LHCN-M2 (cell line): Measurements from ENCODE around the gene OGDHL. TPM values are rescaled to one million over a fixed set of nuclear protein-coding genes. Genes with fewer than 3 reads are reported as not detected.
A peak's percentile ranks its signal among the peaks of the same experiment; 100 is the strongest.
"Not testable (repeated sequence)": the region's sequence is repeated elsewhere in the genome, so short reads cannot be mapped to it uniquely, and the experiment has no call there.

Experiments
- DNase-seq: peaks from one replicate; pipeline ENCODE4 v3.0.0-alpha.2; 2012; ENCODE audit warnings: low read depth
- total RNA-seq: library from RNA; depleted of rRNA; stranded (reverse); fragments of >200 nt; gene quantifications from 2 replicates; pipeline ENCODE4 v1.2.3, GENCODE V29; 2014

The OGDHL gene
- total RNA-seq, 1 experiment from 2014 or later: 0.06 TPM

GRCh38 chr10:49740346-49741107 is 21.6 kb downstream of the OGDHL start:
- DNase-seq: no peak

DNA sequence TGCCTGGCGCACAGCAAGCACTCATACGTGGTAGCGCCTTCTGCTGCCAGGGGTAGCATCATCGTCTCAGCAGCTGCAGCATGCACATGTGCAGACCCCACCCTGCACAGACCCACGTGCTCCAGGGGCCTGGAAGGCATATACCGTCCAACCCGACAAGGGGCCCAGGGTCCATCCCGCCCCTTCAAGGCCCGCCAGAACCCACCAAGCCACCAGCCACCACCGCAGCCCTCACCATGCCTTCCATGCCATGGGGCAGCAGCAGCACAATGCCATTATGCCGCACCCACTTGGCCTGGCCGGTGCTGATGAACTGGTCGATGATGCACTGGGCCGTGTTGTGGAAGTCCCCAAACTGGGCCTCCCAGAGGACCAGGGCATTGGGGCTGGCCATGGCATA is 22.7 kb downstream of the OGDHL start:
- DNase-seq: no peak

DNA sequence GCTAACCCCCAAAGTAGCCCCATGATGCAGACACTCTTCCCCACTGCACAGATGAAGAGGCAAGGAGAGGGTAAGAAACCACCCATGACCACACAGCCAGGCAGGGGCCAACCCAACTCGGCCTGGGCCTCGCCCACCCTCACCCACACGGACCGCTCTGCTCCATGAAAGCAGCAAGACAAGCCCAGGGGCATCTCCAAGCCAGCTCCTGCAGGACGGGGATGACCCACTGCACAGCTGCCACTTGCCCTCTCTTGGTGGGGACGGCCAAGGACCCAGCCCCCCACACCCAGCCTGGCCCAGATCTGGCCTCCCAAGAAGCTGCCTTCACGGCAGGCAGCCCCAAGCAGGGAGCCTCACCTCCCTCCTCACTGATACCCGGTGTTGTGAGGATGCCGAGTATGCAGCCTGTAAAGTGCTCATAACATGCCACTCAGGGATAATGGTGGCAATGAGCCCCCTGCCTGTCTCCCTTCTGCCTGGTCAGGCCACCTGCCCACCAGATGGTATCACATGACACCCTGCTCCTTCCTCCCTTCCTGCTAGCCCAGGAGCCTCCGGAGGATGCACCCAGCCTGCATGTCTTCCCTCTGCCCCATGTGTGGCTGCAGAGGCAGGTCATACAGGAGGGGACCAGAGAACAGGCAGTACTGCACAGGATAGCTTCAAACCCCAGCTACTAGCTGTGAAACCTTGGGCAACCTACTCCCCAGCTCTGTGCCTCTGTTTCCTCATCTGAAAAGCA is 23.3 kb downstream of the OGDHL start:
- no peak for DNase-seq

DNA sequence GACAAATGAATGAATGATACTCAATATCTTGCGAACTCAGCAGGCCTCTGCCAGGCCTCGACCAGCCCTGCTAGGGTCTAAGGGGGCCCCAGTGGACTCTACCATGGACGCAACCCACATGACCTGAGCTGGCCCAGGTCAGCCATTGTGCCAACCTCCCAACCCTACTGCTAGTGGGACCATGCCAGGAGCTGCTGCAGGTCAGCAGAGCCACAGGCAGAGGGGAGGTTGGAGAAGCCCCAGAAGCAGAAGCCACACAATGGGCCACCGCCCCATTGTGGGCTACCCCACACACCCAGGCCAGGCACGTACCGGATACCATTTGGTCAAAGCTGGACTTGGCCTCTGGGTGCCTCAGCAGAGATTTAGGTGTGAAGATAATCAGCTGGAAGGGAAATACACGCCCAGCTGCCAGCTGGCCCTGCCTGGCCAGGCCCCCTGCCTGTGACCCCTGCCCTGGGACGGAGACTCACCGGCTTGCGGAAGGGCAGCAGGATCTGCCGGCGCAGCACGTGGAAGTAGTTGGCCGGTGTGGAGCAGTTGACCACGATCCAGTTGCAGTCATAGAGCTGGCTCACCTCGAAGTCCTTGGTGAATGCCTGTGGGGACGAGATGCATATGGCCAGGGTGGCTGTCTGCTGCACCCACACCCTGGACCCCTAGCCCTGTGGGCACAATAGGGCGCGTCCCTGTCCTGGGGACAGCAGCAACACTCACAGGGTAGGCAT is 24.5 kb downstream of the OGDHL start:
- DNase-seq: no peak

GRCh38 chr10:49736564-49737113 is 25.5 kb downstream of the OGDHL start:
- DNase-seq: no peak

GRCh38 chr10:49735848-49736563 is 26.1 kb downstream of the OGDHL start:
- no peak for DNase-seq

DNA sequence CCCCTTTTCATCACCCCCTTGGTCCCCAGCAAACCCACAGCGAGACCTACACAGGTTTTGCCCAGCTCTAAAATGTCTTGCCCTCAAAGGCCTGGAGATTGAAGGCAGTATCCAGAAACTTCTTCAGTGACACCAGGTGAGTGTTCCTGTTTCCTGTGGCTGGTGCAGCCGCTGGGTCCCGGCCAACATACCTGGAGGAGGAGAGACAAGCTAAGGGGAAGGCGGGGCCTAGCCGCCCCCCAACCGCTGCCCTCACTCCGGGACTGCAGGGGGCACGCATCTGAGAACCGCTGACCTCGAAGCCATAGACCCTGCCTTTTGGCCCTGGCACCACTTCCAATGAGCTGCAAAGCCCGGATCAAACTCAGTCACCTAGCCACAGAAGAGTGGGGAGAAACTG is 27.0 kb downstream of the OGDHL start:
- no peak for DNase-seq

- no peak for DNase-seq
These were observed 27.4 kb downstream of the OGDHL start for GRCh38 chr10:49734676-49735075.

DNA sequence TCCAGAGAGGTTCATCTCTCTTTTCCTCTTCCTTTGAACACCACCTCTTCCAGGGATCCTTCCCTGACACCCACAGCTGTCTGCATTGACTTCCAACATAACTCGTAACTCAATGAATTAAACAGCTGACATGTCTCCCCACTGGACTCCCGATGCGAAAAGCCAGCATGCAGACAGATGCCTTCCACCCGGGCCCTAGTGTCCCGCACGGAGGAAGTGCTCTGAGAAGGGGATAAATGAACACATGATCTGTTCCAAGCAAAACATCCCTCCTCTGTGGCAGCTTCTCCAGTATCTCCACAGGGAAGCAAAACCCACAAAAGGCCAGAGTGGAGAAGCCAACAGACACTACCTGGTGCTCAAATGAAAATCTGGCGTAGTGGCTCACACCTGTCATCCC is 28.3 kb downstream of the OGDHL start:
- peak; percentile 0 for DNase-seq

- no peak for DNase-seq
These were observed 35.5 kb downstream of the OGDHL start for GRCh38 chr10:49726593-49726992.

DNA sequence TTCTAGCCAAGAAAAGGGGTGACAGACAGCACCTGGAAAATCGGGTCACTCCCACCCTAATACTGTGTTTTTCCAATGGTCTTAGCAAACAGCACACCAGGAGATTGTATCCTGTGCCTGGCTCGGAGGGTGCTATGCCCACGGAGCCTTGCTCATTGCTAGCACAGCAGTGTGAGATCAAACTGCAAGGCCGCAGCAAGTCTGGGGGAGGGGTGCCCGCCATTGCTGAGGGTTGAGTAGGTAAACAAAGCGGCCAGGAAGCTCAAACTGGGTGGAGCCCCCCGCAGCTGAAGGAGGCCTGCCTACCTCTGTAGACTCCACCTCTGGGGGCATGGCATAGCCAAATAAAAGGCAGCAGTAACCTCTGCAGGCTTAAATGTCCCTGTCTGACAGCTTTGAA is 47.0 kb downstream of the OGDHL start:
- not testable (repeated sequence) for DNase-seq

DNA sequence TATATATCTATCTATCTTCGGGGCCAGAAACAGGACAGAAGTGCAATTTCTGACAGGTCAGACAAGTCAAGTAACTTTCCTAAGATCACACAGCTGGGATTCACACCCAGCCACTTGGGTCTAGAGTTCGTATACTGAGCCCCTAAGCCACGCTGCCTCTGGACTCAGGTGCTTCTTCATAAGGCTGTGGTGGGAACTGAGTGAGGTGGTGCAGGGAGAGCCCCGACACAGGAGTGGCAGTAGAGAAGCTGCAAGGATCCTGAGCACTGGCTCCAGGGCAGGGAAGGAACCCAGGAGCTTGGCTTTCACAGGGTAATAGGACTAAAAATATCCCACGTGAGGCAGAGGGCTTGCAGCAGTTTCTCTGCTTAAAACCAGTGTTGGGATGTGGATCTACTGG is 48.9 kb downstream of the OGDHL start:
- DNase-seq: no peak

DNA sequence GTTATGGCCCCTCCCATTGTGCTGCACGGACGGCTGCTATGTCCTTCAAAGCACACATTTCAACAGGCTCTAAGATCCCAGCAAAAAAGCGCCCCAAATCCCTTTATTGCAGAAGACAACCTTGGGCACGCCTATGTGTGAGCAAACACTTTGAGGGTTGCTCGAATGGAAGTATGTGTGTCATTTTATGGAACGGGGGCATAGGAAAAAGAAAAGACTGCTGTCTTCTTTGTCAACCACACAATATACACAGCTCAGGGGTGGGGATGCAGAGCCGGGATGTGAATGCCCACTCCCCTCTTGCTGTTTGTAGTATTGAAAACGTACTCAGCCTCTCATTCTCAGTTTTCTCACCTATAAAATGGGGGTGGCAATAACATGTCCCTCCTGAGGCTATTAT is 50.6 kb downstream of the OGDHL start:
- DNase-seq: no peak

DNA sequence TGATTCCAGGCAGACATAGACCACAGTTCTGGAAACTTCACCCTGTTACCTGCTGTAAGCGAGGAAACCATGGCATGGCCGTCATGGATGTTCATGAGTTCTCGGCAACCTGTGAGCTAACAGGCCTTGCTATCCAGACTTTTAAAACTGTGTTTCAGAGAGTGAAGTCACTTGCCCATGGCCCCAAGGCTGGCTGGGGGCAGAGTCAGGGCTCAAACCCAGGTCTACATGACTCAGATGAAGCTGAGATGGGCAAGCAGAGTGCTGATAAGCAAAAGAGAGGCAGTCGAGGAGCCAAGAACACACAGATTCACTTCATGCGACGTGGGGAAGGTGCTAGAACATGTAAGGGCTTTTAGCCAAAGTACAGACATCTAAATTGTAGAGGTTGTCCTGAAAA is 51.2 kb downstream of the OGDHL start:
- no peak for DNase-seq

DNA sequence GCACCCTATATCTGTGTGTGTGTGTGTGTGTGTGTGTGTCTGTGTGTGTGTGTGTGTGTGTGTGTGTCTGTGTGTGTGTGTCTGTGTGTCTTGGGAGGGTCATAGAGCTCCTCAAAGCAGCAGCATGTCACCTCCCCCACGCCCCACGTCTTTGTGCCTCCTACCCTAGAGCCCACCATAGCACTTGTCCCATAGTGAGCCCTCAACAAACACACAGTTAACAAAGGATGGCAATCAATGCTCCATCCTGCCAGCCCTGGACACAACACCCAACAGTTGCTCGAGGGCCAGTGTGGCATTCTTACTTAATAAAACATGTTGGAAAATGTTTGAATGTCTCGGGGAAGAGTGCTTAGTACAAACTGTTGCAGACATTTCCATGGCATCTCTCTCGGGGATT is 52.2 kb downstream of the OGDHL start:
- no peak for DNase-seq

- DNase-seq: no peak
These were observed 54.5 kb downstream of the OGDHL start for GRCh38 chr10:49707585-49707984.

DNA sequence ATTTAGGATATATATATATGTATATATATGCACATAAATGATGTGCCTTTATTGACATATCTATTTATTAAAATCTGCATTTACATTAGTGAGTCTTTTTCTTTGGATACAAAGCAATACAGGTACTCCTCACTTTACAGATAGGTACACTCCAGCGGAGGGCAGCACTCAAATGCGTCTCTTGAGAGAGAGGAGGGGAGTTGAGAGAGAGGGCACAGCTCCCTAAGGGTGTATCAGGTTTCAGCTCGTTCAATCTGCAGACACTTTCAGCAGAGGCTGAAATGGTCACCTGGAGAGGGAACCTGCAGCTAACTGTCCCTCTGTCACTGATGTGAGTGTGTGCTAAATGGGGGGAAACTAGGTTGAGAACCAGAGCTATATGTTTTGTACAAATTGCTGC is 61.1 kb downstream of the OGDHL start:
- DNase-seq: no peak

DNA sequence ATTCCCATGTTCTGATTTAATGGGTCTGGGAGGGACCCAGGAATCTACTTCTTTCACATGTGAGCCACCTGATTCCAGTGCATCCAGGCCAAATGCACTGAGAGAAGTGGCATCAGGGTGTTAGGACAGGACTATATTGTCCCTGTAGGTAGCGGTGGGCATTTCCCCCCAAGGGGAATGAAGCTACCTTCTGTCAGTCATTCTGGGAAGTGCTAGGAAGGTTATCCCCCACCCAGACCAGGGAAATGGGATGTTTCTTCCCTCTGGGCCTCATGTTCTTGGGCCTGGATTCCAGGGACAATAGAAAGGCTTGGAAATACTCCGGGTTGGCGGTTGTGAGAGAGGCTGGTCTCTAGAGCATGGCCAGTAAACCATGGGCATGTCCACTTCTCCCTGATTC is 61.9 kb downstream of the OGDHL start:
- no peak for DNase-seq

DNA sequence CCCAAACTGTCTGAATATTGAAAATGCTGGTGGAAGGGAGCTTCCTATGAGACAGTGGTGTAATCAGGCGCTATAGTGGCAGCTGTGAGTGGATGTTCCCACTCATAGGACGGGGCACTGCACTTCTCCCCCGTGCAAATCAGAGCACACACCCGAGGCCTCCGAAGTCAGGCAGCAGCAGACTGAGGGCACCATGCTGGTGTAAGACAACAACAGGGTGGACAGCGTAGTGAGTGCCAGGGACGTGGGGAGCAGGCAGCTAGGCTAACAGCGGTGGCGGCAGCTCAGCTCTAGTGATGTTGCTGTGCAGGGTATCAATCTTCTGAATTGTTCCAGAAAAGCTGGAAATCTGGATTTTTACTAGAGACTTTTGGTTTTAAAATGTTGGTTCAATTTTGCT is 63.4 kb downstream of the OGDHL start:
- DNase-seq: no peak

DNA sequence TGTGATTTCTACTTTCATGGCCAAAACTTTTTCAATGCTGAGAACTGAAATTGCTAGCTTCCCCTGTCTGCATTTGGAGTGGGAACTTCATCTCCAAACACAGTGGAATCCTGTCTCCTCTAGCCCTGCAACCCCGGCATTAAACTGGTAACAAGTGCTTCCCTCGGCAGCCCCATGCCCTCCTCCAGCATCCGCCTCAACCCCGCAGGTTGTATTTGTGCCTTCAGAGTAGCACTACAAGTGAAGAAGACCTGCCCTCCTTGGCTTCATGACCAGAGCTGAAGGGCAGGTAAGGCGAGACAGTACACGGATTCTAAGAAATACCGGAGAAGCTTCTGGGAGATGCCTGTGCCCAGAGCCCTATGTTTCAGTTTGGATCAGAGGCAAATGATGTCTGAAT is 65.8 kb downstream of the OGDHL start:
- no peak for DNase-seq

DNA sequence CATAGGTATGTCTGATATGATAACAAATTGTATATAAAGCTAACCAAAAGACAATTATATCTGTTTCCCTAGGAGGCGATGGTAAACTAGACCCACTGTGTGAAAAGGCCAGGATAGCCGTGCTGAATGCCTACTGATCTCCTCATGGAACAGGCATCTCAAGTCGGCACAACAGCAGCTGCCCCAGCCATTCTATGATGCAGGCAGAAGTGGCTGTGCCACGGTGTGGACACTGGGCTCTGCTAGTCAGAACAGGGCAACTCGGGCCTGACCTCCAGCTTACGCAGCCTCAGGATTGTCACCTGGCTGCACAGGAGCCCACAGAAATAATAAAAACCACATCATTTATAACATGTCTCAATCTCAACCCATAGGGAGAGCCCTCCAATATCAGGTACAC is 67.7 kb downstream of the OGDHL start:
- no peak for DNase-seq

- DNase-seq: no peak
These were observed 70.5 kb downstream of the OGDHL start for GRCh38 chr10:49691588-49691987.
